Upper lobe of left lung (tissue), 6 donors: ENCODE measurements around the gene LRRC8D. TPM values are rescaled to one million over a fixed set of nuclear protein-coding genes. Genes with fewer than 3 reads are reported as not detected.
A peak's percentile ranks its signal among the peaks of the same experiment; 100 is the strongest.

Experiments used
- ATAC-seq, 2 donors: fragments of 200-7000 bp; cut with Tn5 transposase; one replicate each; pipeline ENCODE4 v1.9.1; 2022; ENCODE audit warnings: mild to moderate bottlenecking in 2 of 2, moderate library complexity in 2 of 2; ENCODE audit not compliant: low FRiP score in 2 of 2
- DNase-seq, 2 donors: peaks; one replicate each; pipeline ENCODE4 v3.0.0-alpha.2; 2019 to 2020
- H3K27ac ChIP-seq, 4 donors: fragments of 200-600 bp; sonication (generic); one replicate each; pipeline ENCODE4 v1.5.1; 2016 to 2019
- H3K27me3 ChIP-seq, 4 donors: fragments of 200-600 bp; sonication (generic); one replicate each; pipeline ENCODE4 v1.5.1; 2017 to 2019
- H3K36me3 ChIP-seq, 4 donors: fragments of 200-600 bp; sonication (generic); one replicate each; pipeline ENCODE4 v1.5.1; 2016 to 2019
- H3K4me1 ChIP-seq, 4 donors: fragments of 200-600 bp; sonication (generic); one replicate each; pipeline ENCODE4 v1.5.1; 2018 to 2019
- H3K4me3 ChIP-seq, 4 donors: fragments of 200-600 bp; sonication (generic); one replicate each; pipeline ENCODE4 v1.5.1; 2017 to 2019; ENCODE audit warnings: mild to moderate bottlenecking in 2 of 4, moderate library complexity in 1 of 4
- H3K9me3 ChIP-seq, 4 donors: fragments of 200-600 bp; sonication (generic); one replicate each; pipeline ENCODE4 v1.5.1; 2018 to 2019
- EP300 ChIP-seq, 4 donors: sonication (generic); formaldehyde crosslinking; IDR thresholded peaks; one replicate each; pipeline ENCODE4 v1.5.1; 2017; ENCODE audit warnings: antibody characterized with exemption in 4 of 4, control low read depth in 2 of 4
- POLR2A ChIP-seq, 4 donors: fragments of 450-650 bp; IDR thresholded peaks; one replicate each; pipeline ENCODE4 v1.5.1; 2016 to 2017; ENCODE audit warnings: antibody characterized with exemption in 4 of 4, mild to moderate bottlenecking in 2 of 4
- POLR2AphosphoS5 ChIP-seq, 2 donors: sonication (generic); formaldehyde crosslinking; IDR thresholded peaks; one replicate each; pipeline ENCODE4 v1.5.1; 2017; ENCODE audit warnings: antibody characterized with exemption in 2 of 2
- WGBS, 2 donors: methylation state at CpG; one replicate each; pipeline ENCODE4 v1.1.5; 2017 to 2018; 5-methylcytosine and 5-hydroxymethylcytosine counted together
- total RNA-seq, 6 donors: library from RNA; depleted of rRNA in 4 of 6; stranded (reverse); fragments of >200 nt in 4 of 6; gene quantifications; one replicate each; pipeline versions ENCODE4 v1.1.0 to v1.2.1, GENCODE V29; 2016 to 2021
- TF ChIP-seq, protein P1 (sequence below), 6 experiments: fragments of 450-650 bp in 4 of 6; fragments of 200-600 bp in 2 of 6; sonication (generic) in 2 of 6; IDR thresholded peaks; one replicate each; pipeline ENCODE4 v1.5.1; 2016 to 2019; ENCODE audit warnings: antibody characterized with exemption in 6 of 6
- donor health status: DM: no; HTN: no; CAD: no; lungs with moderate emphysema.
- donor health status: DM: no; HTN: yes; CAD: no; lungs with severe emphysema.

The LRRC8D gene
- total RNA-seq, 6 donors from 2014 or later: 3.7 to 24.0 (median 12.2) TPM

DNA sequence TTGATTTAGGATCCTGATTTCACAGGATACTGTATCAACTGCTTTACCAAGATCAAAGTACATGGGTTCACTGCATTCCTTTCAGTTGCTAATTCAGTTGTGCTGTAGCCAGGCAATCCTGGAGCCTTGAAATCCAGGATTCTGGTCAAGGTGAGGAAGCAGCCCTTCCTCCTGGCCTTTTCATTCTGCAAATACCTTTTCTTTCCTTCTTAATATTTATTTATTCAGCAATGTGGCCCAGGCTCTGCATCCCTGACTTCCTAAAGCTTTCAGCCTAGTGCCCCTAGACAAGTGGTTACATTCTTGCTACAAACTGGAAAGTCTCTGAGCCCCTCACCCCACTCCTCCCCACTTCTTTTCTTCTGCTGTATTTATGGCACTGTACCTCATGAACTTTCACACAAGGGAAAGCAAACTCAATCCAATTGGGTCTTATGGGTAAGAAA is 16.2 kb downstream of the LRRC8D start:
- Histone ChIP-seq H3K27ac (no peak overlapping the region), H3K4me3 (no peak overlapping the region)

DNA sequence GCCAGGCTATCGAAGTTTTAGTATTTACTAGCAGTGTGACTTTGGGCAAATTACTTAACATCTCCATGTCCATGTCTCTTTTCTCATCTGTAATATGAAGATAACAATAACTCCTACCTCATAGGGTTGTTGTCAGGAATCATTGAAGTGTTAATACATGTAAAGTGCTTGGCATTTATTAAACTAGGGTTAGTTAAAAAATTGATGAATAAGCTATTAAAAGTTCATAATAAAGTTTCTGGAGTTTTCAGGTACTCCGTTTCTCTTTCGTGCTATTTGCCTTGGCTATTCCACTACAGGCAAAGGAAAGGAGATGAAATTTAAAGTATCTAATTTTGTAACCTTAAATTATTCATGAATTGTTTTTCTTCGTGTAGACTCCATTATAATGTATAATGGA is 16.7 kb downstream of the LRRC8D start:
- ATAC-seq: no peak
- Histone ChIP-seq H3K4me1 (peaks cover 3 to 9% (median 6%) of the 10 kb centered on the region in 4 donors), H3K4me3 (no peak overlapping the region), H3K27me3 (no peaks in the 10 kb centered on the region), H3K36me3 (no peaks in the 10 kb centered on the region), H3K27ac (no peak overlapping the region), H3K9me3 (no peaks in the 10 kb centered on the region)
- TF ChIP-seq POLR2AphosphoS5 (IDR thresholded peaks at IDR 0.05) (no peak), POLR2A (IDR thresholded peaks at IDR 0.05) (no peak), EP300 (IDR thresholded peaks at IDR 0.05) (no peak)
- TF ChIP-seq, protein P1, sequence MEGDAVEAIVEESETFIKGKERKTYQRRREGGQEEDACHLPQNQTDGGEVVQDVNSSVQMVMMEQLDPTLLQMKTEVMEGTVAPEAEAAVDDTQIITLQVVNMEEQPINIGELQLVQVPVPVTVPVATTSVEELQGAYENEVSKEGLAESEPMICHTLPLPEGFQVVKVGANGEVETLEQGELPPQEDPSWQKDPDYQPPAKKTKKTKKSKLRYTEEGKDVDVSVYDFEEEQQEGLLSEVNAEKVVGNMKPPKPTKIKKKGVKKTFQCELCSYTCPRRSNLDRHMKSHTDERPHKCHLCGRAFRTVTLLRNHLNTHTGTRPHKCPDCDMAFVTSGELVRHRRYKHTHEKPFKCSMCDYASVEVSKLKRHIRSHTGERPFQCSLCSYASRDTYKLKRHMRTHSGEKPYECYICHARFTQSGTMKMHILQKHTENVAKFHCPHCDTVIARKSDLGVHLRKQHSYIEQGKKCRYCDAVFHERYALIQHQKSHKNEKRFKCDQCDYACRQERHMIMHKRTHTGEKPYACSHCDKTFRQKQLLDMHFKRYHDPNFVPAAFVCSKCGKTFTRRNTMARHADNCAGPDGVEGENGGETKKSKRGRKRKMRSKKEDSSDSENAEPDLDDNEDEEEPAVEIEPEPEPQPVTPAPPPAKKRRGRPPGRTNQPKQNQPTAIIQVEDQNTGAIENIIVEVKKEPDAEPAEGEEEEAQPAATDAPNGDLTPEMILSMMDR (IDR thresholded peaks at IDR 0.05): no peak
- DNase-seq: no peak
- 89 to 94% methylated on average over 4 of the region's 4 CpGs for WGBS, 2 donors

More for the DNA sequence above, 16.2 kb downstream of the LRRC8D start:
- ATAC-seq (no peak), DNase-seq (no peak)
- Histone ChIP-seq H3K36me3 (no peaks in the 10 kb centered on the region), H3K27me3 (no peaks in the 10 kb centered on the region), H3K4me1 (peaks cover 0 to 10% (median 6%) of the 10 kb centered on the region in 4 donors), H3K9me3 (no peaks in the 10 kb centered on the region)
- TF ChIP-seq POLR2AphosphoS5 (IDR thresholded peaks at IDR 0.05) (no peak), EP300 (IDR thresholded peaks at IDR 0.05) (no peak), POLR2A (IDR thresholded peaks at IDR 0.05) (no peak)
- TF ChIP-seq, protein P1 (IDR thresholded peaks at IDR 0.05): no peak

DNA sequence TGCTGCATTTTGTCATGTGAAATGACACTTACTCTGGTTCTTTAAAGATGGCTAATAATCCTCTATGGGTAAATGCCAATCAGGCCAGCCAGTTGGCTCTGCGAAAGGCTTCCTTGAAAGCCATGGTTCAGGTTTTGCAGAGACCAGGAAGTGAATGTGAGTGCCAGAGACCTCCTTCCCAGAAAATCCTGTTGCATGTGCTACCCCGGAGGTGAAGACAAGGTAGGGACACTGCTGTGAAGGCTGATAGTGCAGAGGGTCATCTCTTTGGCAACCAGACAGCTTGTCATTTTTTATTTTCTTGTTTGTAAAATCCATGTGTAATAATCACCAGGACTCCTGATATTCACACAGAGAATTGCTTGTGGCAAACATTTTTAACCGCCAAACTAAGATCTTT is 18.7 kb downstream of the LRRC8D start:
- peaks cover 10 to 14% (median 12%) of the 10 kb centered on the region in 4 donors for H3K4me1 ChIP-seq
- no peak for TF ChIP-seq POLR2A (IDR thresholded peaks at IDR 0.05)
- no peak for TF ChIP-seq POLR2AphosphoS5 (IDR thresholded peaks at IDR 0.05)
- TF ChIP-seq EP300 (IDR thresholded peaks at IDR 0.05): no peak
- TF ChIP-seq, protein P1 (IDR thresholded peaks at IDR 0.05): no peak
- no peak overlapping the region for H3K4me3 ChIP-seq
- H3K36me3 ChIP-seq: no peaks in the 10 kb centered on the region
- no peak overlapping the region for H3K27ac ChIP-seq
- DNase-seq: no peak
- H3K27me3 ChIP-seq: no peaks in the 10 kb centered on the region
- no peaks in the 10 kb centered on the region for H3K9me3 ChIP-seq
- ATAC-seq: no peak
- 91 to 96% methylated on average over 3 of the region's 3 CpGs for WGBS, 2 donors

DNA sequence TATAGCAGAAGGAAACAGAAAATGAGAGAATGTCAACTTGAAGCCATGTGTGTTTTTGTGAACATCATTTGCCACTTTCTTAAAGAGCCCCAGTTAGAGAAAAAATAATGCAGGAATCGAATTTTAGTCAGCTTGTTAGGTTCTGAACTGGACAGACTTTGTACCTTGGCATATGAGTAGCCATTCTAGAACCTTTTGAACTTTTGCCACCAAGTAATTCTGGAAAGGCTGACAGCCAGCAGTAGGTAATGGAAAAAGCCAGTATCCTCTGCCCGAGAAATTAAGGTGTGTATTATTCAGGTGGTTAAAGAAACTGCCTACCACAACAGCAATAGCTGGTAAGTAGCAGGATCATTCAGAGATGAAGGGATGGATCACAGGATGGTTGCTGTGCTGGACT is 20.7 kb downstream of the LRRC8D start:
- H3K4me1 ChIP-seq: peaks cover 10 to 14% (median 12%) of the 10 kb centered on the region in 4 donors
- no peak for TF ChIP-seq POLR2A (IDR thresholded peaks at IDR 0.05)
- no peak for TF ChIP-seq POLR2AphosphoS5 (IDR thresholded peaks at IDR 0.05)
- TF ChIP-seq EP300 (IDR thresholded peaks at IDR 0.05): no peak
- TF ChIP-seq, protein P1 (IDR thresholded peaks at IDR 0.05): no peak
- H3K36me3 ChIP-seq: no peaks in the 10 kb centered on the region
- 98% methylated on average over 2 of the region's 2 CpGs for WGBS, 2 donors
- ATAC-seq: no peak
- H3K27me3 ChIP-seq: no peaks in the 10 kb centered on the region
- DNase-seq: no peak
- H3K4me3 ChIP-seq: no peak overlapping the region
- no peaks in the 10 kb centered on the region for H3K9me3 ChIP-seq
- H3K27ac ChIP-seq: no peak overlapping the region

DNA sequence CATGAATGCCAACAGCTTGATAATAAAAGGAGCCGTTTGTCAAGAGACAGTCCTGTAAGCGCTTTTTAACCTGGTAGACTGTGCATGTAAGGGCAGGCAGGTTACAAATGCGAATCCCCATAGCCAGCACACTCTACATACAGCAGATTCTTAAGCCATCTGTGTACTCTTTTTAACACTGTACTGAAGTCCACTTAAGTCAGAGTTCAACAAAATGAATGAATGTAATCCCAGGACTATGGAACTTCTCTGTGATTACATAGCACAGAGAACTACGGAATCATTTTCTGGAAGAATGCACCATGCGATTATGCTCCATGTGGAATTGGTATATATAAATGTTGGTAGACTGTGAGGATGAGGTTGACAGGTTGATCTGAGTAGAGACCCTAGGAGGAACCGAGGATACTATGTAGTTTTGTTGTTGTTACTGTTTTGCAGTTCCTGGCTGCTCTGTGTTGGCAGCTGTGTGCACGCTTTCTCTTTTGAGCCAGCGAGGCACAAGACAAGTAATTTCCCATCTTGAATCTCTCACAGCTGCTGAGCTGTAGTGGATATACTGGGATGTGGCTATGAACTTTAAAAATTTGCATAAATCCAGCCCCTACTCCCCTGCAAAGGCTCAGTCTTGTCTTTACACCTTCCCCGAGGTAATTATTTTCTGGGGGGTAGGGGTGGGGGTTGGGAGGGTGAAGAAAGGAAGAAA is 21.9 kb downstream of the LRRC8D start:
- peak in 1 of 2 donors; percentile 66 for ATAC-seq
- H3K27ac ChIP-seq: peak overlapping the region; percentile 44 to 83 (median 64)

More for the DNA sequence above, 21.9 kb downstream of the LRRC8D start:
- Histone ChIP-seq H3K4me3 (peak overlapping the region; percentile 46 to 84 (median 66)), H3K4me1 (peaks cover 10 to 14% (median 12%) of the 10 kb centered on the region in 4 donors), H3K36me3 (no peaks in the 10 kb centered on the region), H3K9me3 (no peaks in the 10 kb centered on the region), H3K27me3 (no peaks in the 10 kb centered on the region)
- TF ChIP-seq EP300 (IDR thresholded peaks at IDR 0.05) (no peak), POLR2AphosphoS5 (IDR thresholded peaks at IDR 0.05) (no peak), POLR2A (IDR thresholded peaks at IDR 0.05) (no peak)
- TF ChIP-seq, protein P1 (IDR thresholded peaks at IDR 0.05): no peak
- no peak for DNase-seq
- WGBS, 2 donors: 39 to 40% methylated on average over 9 of the region's 9 CpGs
